ENCODE measurements around the gene MYCBPAP. TPM values are rescaled to one million over a fixed set of nuclear protein-coding genes. Genes with fewer than 3 reads are reported as not detected.

The MYCBPAP gene
- total RNA-seq, 1 experiment from 2014 or later = 0.19 TPM

GRCh38 chr17:50499721-50500120 lies 8.5 kb upstream of the MYCBPAP start:
- Mint-ChIP-seq H3K4me1 (ENCODE audit: insufficient read depth, unreplicated experiment) (peaks cover 10% of the 10 kb centered on the region), H3K9me3 (ENCODE audit: unreplicated experiment) (no peaks in the 10 kb centered on the region), H3K27ac (ENCODE audit: low read depth, unreplicated experiment) (no peak overlapping the region), H3K36me3 (ENCODE audit: insufficient read depth, unreplicated experiment) (peaks cover 4% of the 10 kb centered on the region), H3K27me3 (ENCODE audit: insufficient read depth, unreplicated experiment) (no peaks in the 10 kb centered on the region), H3K4me3 (ENCODE audit: unreplicated experiment) (no peak overlapping the region)
- ChIA-PET POLR2A (no interaction called here), CTCF (interaction anchor here (0.6 to 5.9 kb wide), 2 partner anchors 17 to 166 kb away, joined by 3 to 68 read pairs; no protein-coding TSS in a partner anchor)
- BruUV-seq (replicated peaks) = no TSS peak
- intact Hi-C loops (cut with micrococcal nuclease) = no loop called here
- TF ChIP-seq CTCF (IDR thresholded peaks at IDR 0.05; ENCODE audit: unreplicated experiment) = no peak
- no peak for DNase-seq (ENCODE audit: unreplicated experiment)

- Mint-ChIP-seq H3K4me3 (ENCODE audit: unreplicated experiment) (no peak overlapping the region), H3K4me1 (ENCODE audit: insufficient read depth, unreplicated experiment) (peaks cover 11% of the 10 kb centered on the region), H3K27ac (ENCODE audit: low read depth, unreplicated experiment) (no peak overlapping the region), H3K36me3 (ENCODE audit: insufficient read depth, unreplicated experiment) (peaks cover 6% of the 10 kb centered on the region), H3K27me3 (ENCODE audit: insufficient read depth, unreplicated experiment) (no peaks in the 10 kb centered on the region), H3K9me3 (ENCODE audit: unreplicated experiment) (no peaks in the 10 kb centered on the region)
- peak; percentile 31 for TF ChIP-seq CTCF (IDR thresholded peaks at IDR 0.05; ENCODE audit: unreplicated experiment)
- BruUV-seq (replicated peaks) = no TSS peak
- DNase-seq (ENCODE audit: unreplicated experiment) = peak; percentile 59
- ChIA-PET CTCF (interaction anchor here (0.6 to 5.9 kb wide), 16 partner anchors 8 to 584 kb away, joined by 3 to 68 read pairs (median 4); no protein-coding TSS in a partner anchor), POLR2A (interaction anchor here (0.5 to 3.0 kb wide), 5 partner anchors 10 to 41 kb away, joined by 3 to 21 read pairs (median 4); no protein-coding TSS in a partner anchor)
- intact Hi-C loops (cut with micrococcal nuclease) = loop anchor here (1.0 kb wide), 1 partner anchor 19 kb away; no protein-coding TSS in a partner anchor
Measured at GRCh38 chr17:50501054-50501453, 7.2 kb upstream of the MYCBPAP start.

- BruUV-seq (replicated peaks) = no TSS peak
Measured at GRCh38 chr17:50502301-50502990, 5.8 kb upstream of the MYCBPAP start.

More at GRCh38 chr17:50502301-50502990, 5.8 kb upstream of the MYCBPAP start:
- no peak overlapping the region for H3K27ac Mint-ChIP-seq (ENCODE audit: low read depth, unreplicated experiment)
- no peaks in the 10 kb centered on the region for H3K9me3 Mint-ChIP-seq (ENCODE audit: unreplicated experiment)
- no peak for DNase-seq (ENCODE audit: unreplicated experiment)
- TF ChIP-seq CTCF (IDR thresholded peaks at IDR 0.05; ENCODE audit: unreplicated experiment) = no peak
- ChIA-PET CTCF (interaction anchor here (0.6 to 5.9 kb wide), 10 partner anchors 10 to 346 kb away, joined by 3 to 68 read pairs (median 6); no protein-coding TSS in a partner anchor), POLR2A (interaction anchor here (0.6 to 3.0 kb wide), 4 partner anchors 9 to 504 kb away, joined by 3 to 21 read pairs (median 6); no protein-coding TSS in a partner anchor)
- H3K4me1 Mint-ChIP-seq (ENCODE audit: insufficient read depth, unreplicated experiment) = peaks cover 11% of the 10 kb centered on the region
- H3K4me3 Mint-ChIP-seq (ENCODE audit: unreplicated experiment) = no peak overlapping the region
- H3K27me3 Mint-ChIP-seq (ENCODE audit: insufficient read depth, unreplicated experiment) = no peaks in the 10 kb centered on the region
- intact Hi-C loops (cut with micrococcal nuclease) = no loop called here
- H3K36me3 Mint-ChIP-seq (ENCODE audit: insufficient read depth, unreplicated experiment) = peaks cover 6% of the 10 kb centered on the region

All from MCF 10A (cell line).